ENCODE data around the gene XPNPEP2.

The XPNPEP2 gene

DNA sequence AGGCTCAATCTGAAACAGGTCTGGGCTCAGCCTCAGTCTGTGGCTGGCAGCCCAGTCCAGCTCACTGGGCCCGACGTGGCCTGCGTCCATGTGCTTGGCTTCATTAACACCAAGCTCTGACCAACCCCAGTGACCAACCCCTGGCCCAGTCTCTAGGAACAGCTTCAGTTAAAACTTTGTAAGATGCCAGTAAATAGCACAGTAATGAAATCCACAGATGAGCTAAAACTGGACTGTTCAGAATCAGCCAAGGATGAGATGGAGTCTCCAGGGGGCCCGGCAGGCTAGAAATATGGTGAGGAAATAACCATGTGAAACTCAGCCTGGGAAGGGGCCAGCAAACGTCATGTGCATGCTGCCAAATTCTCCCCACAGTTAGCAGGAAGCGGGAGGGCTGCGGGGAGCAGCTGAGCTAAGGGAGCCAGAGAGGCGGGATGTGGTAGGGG is 37.1 kb upstream of the XPNPEP2 start:
- H3K27me3 ChIP-seq (ENCODE audit: control insufficient read depth, insufficient read depth, low read length) = no peaks in the 10 kb centered on the region
- H3K36me3 ChIP-seq (ENCODE audit: control insufficient read depth, insufficient read depth, low read length) = no peaks in the 10 kb centered on the region
- H3K4me3 ChIP-seq (ENCODE audit: low read depth, low read length) = no peak overlapping the region
- H3K4me1 ChIP-seq (ENCODE audit: control insufficient read depth, insufficient read depth, low read length) = peaks cover 15% of the 10 kb centered on the region
- H3K9me3 ChIP-seq (ENCODE audit: control insufficient read depth, insufficient read depth, low read length) = no peaks in the 10 kb centered on the region
- no peak overlapping the region for H3K9ac ChIP-seq (ENCODE audit: low read depth, low read length)

DNA sequence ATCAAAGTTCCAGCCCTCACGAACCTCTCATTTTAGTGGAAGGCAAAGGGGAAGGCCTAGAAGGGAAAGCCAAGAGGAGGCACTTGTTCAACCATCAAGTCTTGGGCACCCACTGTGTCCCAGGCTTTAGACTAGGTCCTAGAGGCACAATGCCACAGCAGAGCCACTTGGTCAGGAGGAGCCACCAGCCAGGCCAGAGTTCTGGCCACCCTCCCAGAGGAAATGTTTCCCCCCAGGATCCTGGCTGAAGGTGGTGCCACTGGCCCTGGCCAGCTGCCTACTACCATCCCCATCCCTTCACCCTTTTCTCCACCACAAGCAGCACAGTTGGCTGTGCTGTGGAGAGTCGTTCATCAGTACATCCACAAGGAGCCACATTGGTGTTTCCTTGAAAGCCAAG is 34.3 kb upstream of the XPNPEP2 start:
- Histone ChIP-seq H3K36me3 (ENCODE audit: control insufficient read depth, insufficient read depth, low read length) (no peaks in the 10 kb centered on the region), H3K9ac (ENCODE audit: low read depth, low read length) (no peak overlapping the region), H3K9me3 (ENCODE audit: control insufficient read depth, insufficient read depth, low read length) (no peaks in the 10 kb centered on the region), H3K4me3 (ENCODE audit: low read depth, low read length) (no peak overlapping the region), H3K27me3 (ENCODE audit: control insufficient read depth, insufficient read depth, low read length) (no peaks in the 10 kb centered on the region), H3K4me1 (ENCODE audit: control insufficient read depth, insufficient read depth, low read length) (no peaks in the 10 kb centered on the region)

DNA sequence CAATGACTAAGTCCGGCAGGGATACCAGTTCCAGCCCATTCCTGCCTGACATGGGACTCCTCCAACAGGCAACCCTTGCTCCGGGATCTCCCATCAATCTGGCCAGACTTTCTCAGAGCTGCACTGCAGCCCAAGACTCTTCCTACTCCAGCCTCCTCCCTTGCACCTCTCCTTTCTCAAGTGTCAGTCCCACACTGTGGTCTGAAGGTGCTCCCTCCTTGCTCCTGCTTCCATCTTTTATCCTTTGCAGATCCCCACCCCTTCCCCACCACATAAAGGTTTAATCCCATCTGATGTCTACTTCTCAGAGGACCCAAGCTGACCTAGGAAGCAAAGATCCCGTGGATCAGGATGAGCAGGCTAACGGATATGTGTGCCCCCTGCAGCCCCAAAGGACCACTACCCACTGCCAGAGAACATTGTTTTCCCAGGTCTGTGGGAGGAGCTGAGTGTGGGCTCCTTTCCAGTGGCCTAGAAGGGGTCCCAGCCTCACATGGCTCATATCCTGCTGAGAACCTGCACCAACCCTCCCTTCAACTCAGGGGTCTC is 33.3 kb upstream of the XPNPEP2 start:
- H3K36me3 ChIP-seq (ENCODE audit: control insufficient read depth, insufficient read depth, low read length) = no peaks in the 10 kb centered on the region
- no peak overlapping the region for H3K4me3 ChIP-seq (ENCODE audit: low read depth, low read length)
- no peak overlapping the region for H3K9ac ChIP-seq (ENCODE audit: low read depth, low read length)
- no peaks in the 10 kb centered on the region for H3K9me3 ChIP-seq (ENCODE audit: control insufficient read depth, insufficient read depth, low read length)
- H3K27me3 ChIP-seq (ENCODE audit: control insufficient read depth, insufficient read depth, low read length) = no peaks in the 10 kb centered on the region
- no peaks in the 10 kb centered on the region for H3K4me1 ChIP-seq (ENCODE audit: control insufficient read depth, insufficient read depth, low read length)

DNA sequence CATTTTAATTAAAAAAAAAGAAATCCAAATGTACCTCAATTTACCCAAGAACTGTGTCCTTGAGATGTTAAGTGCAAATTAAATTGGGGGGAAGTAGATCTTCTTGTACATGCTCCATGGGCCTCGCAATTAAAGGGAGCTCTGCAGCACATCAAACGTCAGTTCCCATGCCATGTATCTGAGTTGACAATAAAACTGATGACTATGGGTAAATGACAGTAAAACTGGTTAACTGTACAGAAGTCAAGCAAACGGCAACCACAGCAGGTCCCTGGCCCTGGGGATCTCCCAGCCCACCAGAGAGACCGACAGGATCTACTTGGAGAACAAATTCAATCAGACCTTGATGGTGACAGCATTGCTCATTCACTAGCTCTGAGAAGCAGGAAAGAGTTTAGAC is 32.8 kb upstream of the XPNPEP2 start:
- Histone ChIP-seq H3K4me3 (ENCODE audit: low read depth, low read length) (no peak overlapping the region), H3K36me3 (ENCODE audit: control insufficient read depth, insufficient read depth, low read length) (no peaks in the 10 kb centered on the region), H3K9me3 (ENCODE audit: control insufficient read depth, insufficient read depth, low read length) (no peaks in the 10 kb centered on the region), H3K9ac (ENCODE audit: low read depth, low read length) (no peak overlapping the region), H3K27me3 (ENCODE audit: control insufficient read depth, insufficient read depth, low read length) (no peaks in the 10 kb centered on the region), H3K4me1 (ENCODE audit: control insufficient read depth, insufficient read depth, low read length) (no peaks in the 10 kb centered on the region)

DNA sequence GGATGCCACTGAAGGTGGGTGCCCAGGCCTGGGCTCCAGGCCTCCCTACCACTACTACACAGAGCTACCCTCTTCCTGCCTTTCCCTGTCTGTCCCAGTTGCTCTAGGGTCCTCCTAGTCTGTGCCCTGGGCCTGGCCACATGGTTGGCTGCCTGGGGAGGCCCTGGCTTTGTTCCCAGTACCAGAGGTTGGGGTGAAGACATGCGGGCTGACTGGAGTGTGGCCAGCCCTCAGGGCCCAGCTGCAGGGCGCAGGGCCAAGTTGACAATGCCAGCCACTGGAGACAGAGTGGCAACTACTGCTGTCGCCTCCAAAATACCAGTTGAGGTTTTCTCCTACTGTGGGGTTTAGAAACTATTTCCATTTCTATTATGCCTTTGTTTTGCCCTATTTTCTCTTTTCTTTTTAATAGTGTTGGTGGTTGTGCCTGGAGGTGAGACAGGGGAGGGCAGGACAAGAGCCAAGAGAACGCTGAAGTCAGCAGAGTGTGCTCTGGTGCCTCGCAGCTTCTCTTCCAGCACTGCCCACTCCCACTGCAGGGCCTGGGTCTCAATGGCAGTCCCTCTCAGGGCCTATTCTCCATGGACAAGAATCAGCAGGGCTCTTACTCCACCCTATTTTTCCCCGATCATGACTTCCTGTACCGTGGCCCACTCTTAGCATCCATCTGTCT is 32.2 kb upstream of the XPNPEP2 start:
- no peaks in the 10 kb centered on the region for H3K27me3 ChIP-seq (ENCODE audit: control insufficient read depth, insufficient read depth, low read length)
- no peak overlapping the region for H3K9ac ChIP-seq (ENCODE audit: low read depth, low read length)
- H3K4me1 ChIP-seq (ENCODE audit: control insufficient read depth, insufficient read depth, low read length) = no peaks in the 10 kb centered on the region
- H3K4me3 ChIP-seq (ENCODE audit: low read depth, low read length) = no peak overlapping the region
- H3K36me3 ChIP-seq (ENCODE audit: control insufficient read depth, insufficient read depth, low read length) = no peaks in the 10 kb centered on the region
- no peaks in the 10 kb centered on the region for H3K9me3 ChIP-seq (ENCODE audit: control insufficient read depth, insufficient read depth, low read length)

DNA sequence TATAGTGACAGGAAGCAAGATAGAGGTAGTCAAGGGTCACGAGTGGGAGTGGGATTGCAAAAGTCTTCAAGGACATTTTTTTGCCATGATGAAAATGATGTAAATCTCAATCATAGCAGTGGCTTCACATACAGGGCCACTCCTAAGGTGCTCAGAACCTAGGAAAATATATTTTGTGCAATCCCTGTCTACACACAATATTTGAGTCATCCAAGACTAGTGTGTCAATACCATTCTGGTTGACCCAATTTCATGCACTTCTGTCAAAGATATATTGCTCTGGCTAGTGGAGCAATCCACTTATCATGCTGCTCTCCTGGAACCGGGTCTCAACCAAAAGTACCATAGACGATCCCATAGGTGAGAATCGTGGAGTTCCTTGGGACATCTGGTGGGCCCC is 24.2 kb upstream of the XPNPEP2 start:
- Histone ChIP-seq H3K4me1 (ENCODE audit: control insufficient read depth, insufficient read depth, low read length) (peaks cover 14% of the 10 kb centered on the region), H3K4me3 (ENCODE audit: low read depth, low read length) (no peak overlapping the region), H3K9me3 (ENCODE audit: control insufficient read depth, insufficient read depth, low read length) (no peaks in the 10 kb centered on the region), H3K9ac (ENCODE audit: low read depth, low read length) (no peak overlapping the region), H3K27me3 (ENCODE audit: control insufficient read depth, insufficient read depth, low read length) (no peaks in the 10 kb centered on the region), H3K36me3 (ENCODE audit: control insufficient read depth, insufficient read depth, low read length) (no peaks in the 10 kb centered on the region)

DNA sequence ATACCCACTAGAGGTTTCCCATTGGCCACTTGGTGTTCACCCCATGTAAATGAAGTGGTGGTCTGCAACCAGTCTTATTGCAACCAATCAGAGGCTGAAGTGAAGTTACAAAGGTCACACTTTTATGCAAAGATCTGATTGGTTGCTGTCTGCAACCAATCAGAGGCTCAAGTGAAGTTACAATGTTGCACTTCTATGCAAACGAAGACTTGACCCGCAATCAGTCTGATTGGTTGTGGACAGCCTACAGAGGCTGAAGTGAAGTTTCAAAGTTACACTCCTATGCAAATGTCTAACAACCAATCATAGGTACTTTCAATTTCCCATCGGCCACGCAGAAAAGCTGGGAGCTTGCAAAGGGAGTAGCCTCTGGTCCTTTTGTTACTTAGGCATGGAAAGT is 22.3 kb upstream of the XPNPEP2 start:
- no peak overlapping the region for H3K9ac ChIP-seq (ENCODE audit: low read depth, low read length)
- H3K4me3 ChIP-seq (ENCODE audit: low read depth, low read length) = no peak overlapping the region
- H3K27me3 ChIP-seq (ENCODE audit: control insufficient read depth, insufficient read depth, low read length) = peaks cover 2% of the 10 kb centered on the region
- H3K36me3 ChIP-seq (ENCODE audit: control insufficient read depth, insufficient read depth, low read length) = no peaks in the 10 kb centered on the region
- H3K9me3 ChIP-seq (ENCODE audit: control insufficient read depth, insufficient read depth, low read length) = no peaks in the 10 kb centered on the region
- H3K4me1 ChIP-seq (ENCODE audit: control insufficient read depth, insufficient read depth, low read length) = peaks cover 14% of the 10 kb centered on the region

DNA sequence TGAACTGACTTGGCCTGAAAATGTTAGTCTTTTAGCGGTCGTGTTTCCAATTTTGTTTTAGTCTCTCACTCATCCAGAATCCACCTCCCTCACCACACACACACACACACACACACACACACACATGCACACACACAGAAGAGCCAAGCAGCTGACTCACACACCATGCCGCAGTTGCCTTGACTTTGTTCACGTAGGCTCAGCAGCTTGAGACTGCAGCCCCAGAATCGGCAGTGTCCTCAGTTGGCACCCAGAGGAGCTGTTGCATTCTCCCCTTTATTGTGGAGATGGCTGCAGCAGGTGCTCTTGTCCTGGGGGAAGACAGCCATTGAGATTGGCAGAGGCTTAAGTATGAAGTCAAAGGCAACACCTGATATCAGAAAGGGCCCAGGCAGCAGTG is 20.9 kb upstream of the XPNPEP2 start:
- Histone ChIP-seq H3K9ac (ENCODE audit: low read depth, low read length) (no peak overlapping the region), H3K4me1 (ENCODE audit: control insufficient read depth, insufficient read depth, low read length) (peaks cover 19% of the 10 kb centered on the region), H3K36me3 (ENCODE audit: control insufficient read depth, insufficient read depth, low read length) (no peaks in the 10 kb centered on the region), H3K9me3 (ENCODE audit: control insufficient read depth, insufficient read depth, low read length) (no peaks in the 10 kb centered on the region), H3K4me3 (ENCODE audit: low read depth, low read length) (no peak overlapping the region), H3K27me3 (ENCODE audit: control insufficient read depth, insufficient read depth, low read length) (peaks cover 2% of the 10 kb centered on the region)

DNA sequence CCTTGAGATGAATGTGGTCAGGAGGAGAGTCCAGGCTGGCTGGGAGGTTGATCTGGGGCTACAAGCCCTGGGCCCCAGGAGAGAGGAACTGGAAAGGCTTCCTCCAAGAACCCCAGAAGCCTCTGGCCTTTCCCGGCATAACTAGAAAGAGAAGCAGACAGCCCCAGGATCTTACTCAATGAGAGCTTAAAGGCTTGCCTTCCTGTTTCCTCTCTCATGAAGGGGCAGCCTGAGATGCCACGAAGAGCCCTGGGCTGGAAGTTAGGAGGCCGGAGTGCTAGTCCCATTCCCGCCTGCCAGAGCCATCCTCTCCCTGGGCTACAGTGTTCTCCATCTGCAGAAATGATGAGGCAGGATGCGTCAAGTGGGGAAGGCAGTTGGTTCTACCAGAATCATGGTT is 20.1 kb upstream of the XPNPEP2 start:
- Histone ChIP-seq H3K9me3 (ENCODE audit: control insufficient read depth, insufficient read depth, low read length) (no peaks in the 10 kb centered on the region), H3K9ac (ENCODE audit: low read depth, low read length) (no peak overlapping the region), H3K4me3 (ENCODE audit: low read depth, low read length) (no peak overlapping the region), H3K27me3 (ENCODE audit: control insufficient read depth, insufficient read depth, low read length) (peaks cover 2% of the 10 kb centered on the region), H3K4me1 (ENCODE audit: control insufficient read depth, insufficient read depth, low read length) (peaks cover 19% of the 10 kb centered on the region), H3K36me3 (ENCODE audit: control insufficient read depth, insufficient read depth, low read length) (no peaks in the 10 kb centered on the region)

DNA sequence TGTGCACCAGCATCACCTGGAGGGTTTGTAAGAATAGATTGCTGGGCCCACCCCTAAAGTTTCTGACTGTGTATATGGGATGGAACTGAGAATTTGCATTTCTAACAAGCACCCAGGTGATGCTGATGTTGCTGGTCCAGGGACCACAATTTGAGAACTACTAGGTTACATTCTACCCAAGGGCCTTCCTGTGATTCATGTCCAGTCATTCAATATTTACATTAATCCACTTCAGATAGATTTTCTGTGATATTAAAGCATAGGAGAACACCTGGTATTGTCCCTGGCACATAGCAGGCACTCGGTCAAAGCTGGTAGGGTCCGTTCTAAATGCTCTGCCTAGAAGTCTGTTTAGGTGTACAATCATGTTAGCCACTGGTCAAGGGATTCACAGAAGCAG is 19.5 kb upstream of the XPNPEP2 start:
- no peak overlapping the region for H3K4me3 ChIP-seq (ENCODE audit: low read depth, low read length)
- no peaks in the 10 kb centered on the region for H3K9me3 ChIP-seq (ENCODE audit: control insufficient read depth, insufficient read depth, low read length)
- peaks cover 2% of the 10 kb centered on the region for H3K27me3 ChIP-seq (ENCODE audit: control insufficient read depth, insufficient read depth, low read length)
- no peak overlapping the region for H3K9ac ChIP-seq (ENCODE audit: low read depth, low read length)
- H3K4me1 ChIP-seq (ENCODE audit: control insufficient read depth, insufficient read depth, low read length) = peaks cover 19% of the 10 kb centered on the region
- H3K36me3 ChIP-seq (ENCODE audit: control insufficient read depth, insufficient read depth, low read length) = no peaks in the 10 kb centered on the region

DNA sequence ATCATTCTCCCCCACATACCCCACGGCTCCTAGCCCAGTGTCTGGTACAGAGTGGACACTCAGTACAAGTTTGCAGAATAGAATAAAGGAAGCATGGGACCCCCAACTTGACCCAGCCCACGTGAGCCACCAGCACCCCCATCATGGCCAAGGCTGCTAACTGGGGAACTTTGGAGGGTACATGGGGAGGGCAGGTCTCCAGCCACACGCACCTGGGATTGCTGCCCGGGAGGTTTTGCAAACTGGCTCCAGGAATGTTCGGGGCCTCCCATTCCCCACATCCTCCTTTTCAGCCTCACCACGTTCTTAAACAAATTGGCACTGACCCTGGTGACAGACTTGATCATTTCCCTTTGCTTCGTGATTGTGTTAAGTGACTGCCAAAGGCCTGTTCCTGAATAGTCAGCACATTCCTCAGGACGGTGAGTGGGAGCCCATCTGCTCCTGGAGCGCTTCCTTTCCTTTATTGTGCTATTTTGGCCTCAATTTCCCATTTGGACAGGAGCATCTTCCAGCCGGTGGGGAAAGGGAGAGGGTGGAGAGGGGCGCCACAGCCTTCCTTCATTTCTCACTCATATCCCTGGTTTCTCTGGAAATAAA is 18.7 kb upstream of the XPNPEP2 start:
- Histone ChIP-seq H3K27me3 (ENCODE audit: control insufficient read depth, insufficient read depth, low read length) (peaks cover 2% of the 10 kb centered on the region), H3K9ac (ENCODE audit: low read depth, low read length) (no peak overlapping the region), H3K4me1 (ENCODE audit: control insufficient read depth, insufficient read depth, low read length) (peaks cover 19% of the 10 kb centered on the region), H3K36me3 (ENCODE audit: control insufficient read depth, insufficient read depth, low read length) (no peaks in the 10 kb centered on the region), H3K9me3 (ENCODE audit: control insufficient read depth, insufficient read depth, low read length) (no peaks in the 10 kb centered on the region), H3K4me3 (ENCODE audit: low read depth, low read length) (no peak overlapping the region)

DNA sequence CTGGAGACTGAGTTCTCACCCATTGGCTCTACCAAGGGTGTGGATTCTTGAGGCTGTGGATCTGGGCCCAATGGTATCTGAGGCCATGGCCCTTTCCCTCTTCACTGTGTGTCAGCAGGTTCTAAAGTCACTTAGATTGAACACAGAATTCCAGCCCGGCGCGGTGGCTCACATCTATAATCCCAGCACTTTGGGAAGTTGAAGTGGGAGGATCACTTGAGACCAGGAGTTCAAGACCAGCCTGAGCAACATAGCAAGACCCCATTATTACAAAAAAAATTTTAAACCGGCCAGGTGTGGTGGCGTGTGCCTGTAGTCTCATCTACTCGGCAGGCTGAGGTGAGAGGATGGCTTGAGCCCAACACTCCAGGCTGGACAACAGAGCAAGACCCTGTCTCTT is 18.0 kb upstream of the XPNPEP2 start:
- Histone ChIP-seq H3K9ac (ENCODE audit: low read depth, low read length) (no peak overlapping the region), H3K27me3 (ENCODE audit: control insufficient read depth, insufficient read depth, low read length) (peaks cover 2% of the 10 kb centered on the region), H3K9me3 (ENCODE audit: control insufficient read depth, insufficient read depth, low read length) (no peaks in the 10 kb centered on the region)

More for the DNA sequence above, 18.0 kb upstream of the XPNPEP2 start:
- Histone ChIP-seq H3K36me3 (ENCODE audit: control insufficient read depth, insufficient read depth, low read length) (no peaks in the 10 kb centered on the region), H3K4me1 (ENCODE audit: control insufficient read depth, insufficient read depth, low read length) (peaks cover 19% of the 10 kb centered on the region), H3K4me3 (ENCODE audit: low read depth, low read length) (no peak overlapping the region)

Measured in iPS-15b (cell line).